ENCODE results near the gene PPP1R3E. TPM values are rescaled to one million over a fixed set of nuclear protein-coding genes. Genes with fewer than 3 reads are reported as not detected.

Gene PPP1R3E
- total RNA-seq, 6 experiments from 2014 or later = 4.0 to 11.1 (median 8.1) TPM

DNA sequence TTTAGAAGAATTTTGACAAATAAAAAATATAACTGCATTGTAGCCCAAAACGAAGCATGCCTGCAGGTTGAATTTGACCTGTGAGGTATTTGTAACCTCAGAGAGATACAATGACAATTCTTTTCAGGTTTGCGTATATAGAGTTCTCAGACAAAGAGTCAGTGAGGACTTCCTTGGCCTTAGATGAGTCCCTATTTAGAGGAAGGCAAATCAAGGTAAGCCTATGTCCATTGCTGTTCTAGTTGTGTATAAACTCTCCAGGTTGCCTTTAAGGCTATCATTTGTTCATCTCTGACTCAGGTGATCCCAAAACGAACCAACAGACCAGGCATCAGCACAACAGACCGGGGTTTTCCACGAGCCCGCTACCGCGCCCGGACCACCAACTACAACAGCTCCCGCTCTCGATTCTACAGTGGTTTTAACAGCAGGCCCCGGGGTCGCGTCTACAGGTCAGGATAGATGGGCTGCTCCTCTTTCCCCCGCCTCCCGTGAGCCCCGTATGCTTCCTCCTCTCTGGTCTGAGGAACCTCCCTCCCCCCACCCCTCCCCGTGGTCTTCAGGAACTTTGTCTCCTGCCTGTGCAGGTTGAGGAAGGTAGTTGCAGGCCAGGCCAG is 21.3 kb upstream of the PPP1R3E start:
- Histone ChIP-seq H3K27me3 (no peaks in the 10 kb centered on the region), H3K4me3 (no peak overlapping the region), H3K9me3 (no peaks in the 10 kb centered on the region), H3K27ac (no peak overlapping the region), H3K36me3 (peaks cover 0 to 28% (median 13%) of the 10 kb centered on the region in 4 donors), H3K4me1 (peaks cover 0 to 22% (median 4%) of the 10 kb centered on the region in 4 donors)
- TF ChIP-seq, protein P1, sequence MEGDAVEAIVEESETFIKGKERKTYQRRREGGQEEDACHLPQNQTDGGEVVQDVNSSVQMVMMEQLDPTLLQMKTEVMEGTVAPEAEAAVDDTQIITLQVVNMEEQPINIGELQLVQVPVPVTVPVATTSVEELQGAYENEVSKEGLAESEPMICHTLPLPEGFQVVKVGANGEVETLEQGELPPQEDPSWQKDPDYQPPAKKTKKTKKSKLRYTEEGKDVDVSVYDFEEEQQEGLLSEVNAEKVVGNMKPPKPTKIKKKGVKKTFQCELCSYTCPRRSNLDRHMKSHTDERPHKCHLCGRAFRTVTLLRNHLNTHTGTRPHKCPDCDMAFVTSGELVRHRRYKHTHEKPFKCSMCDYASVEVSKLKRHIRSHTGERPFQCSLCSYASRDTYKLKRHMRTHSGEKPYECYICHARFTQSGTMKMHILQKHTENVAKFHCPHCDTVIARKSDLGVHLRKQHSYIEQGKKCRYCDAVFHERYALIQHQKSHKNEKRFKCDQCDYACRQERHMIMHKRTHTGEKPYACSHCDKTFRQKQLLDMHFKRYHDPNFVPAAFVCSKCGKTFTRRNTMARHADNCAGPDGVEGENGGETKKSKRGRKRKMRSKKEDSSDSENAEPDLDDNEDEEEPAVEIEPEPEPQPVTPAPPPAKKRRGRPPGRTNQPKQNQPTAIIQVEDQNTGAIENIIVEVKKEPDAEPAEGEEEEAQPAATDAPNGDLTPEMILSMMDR (IDR thresholded peaks at IDR 0.05) = no peak
- no peak for TF ChIP-seq POLR2A (IDR thresholded peaks at IDR 0.05)
- intact Hi-C loops (cut with DNase I) = no loop called here
- DNase-seq (no peak), ATAC-seq (no peak)
- 82% methylated on average over 18 of the region's 18 CpGs for WGBS (ENCODE audit: insufficient coverage, low coverage, low lambda C conversion rate, missing lambda C conversion rate)

DNA sequence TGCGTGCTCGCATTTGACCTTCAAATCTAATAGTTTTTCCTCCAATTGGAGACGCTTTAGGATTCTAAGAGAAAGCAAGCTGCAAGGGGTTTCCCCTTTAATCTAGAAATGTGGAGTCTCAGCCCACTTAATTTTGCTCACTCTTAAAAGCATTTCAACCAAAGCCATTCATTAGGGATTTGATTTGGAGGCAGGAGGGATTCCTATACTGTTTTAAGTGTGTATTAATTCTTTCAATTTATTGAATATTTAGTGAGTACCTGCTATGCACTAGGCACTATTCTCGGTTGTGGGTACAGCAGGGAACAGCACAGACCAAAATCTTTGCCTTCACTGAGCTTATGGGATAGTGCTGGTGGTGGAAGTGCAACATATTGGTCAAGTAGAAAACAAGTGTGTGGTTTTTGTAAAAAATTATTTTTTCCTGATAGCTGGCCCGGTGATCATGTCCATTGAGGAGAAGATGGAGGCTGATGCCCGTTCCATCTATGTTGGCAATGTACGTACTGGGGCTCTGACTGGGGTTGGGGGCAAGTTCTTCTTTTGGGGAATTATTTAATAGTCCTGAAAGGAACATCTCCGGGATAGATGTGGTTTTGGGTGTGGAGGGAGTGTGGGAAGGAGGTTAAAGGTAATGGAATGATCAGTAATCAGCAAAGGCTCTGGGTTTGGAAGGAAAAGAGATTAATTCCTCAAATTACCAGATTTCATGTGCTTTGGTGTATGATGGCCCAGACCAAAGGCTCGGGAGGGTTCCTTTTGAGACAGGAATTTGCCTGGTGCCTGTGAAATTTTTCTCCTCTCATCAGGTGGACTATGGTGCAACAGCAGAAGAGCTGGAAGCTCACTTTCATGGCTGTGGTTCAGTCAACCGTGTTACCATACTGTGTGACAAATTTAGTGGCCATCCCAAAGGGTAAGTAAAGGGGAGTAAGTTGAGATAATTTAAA is 20.2 kb upstream of the PPP1R3E start:
- ATAC-seq (no peak), DNase-seq (no peak)
- Histone ChIP-seq H3K4me1 (peaks cover 0 to 15% (median 4%) of the 10 kb centered on the region in 4 donors), H3K9me3 (no peaks in the 10 kb centered on the region), H3K4me3 (peak overlapping the region; percentile 74 to 92 (median 82)), H3K27ac (peak overlapping the region; percentile 91 to 94 (median 91)), H3K27me3 (no peaks in the 10 kb centered on the region), H3K36me3 (peaks cover 0 to 28% (median 13%) of the 10 kb centered on the region in 4 donors)
- intact Hi-C loops (cut with DNase I) = no loop called here
- WGBS (ENCODE audit: insufficient coverage, low coverage, low lambda C conversion rate, missing lambda C conversion rate) = 43% methylated on average over 10 of the region's 10 CpGs
- TF ChIP-seq, protein P1 (IDR thresholded peaks at IDR 0.05) = no peak
- TF ChIP-seq POLR2A (IDR thresholded peaks at IDR 0.05) = no peak

DNA sequence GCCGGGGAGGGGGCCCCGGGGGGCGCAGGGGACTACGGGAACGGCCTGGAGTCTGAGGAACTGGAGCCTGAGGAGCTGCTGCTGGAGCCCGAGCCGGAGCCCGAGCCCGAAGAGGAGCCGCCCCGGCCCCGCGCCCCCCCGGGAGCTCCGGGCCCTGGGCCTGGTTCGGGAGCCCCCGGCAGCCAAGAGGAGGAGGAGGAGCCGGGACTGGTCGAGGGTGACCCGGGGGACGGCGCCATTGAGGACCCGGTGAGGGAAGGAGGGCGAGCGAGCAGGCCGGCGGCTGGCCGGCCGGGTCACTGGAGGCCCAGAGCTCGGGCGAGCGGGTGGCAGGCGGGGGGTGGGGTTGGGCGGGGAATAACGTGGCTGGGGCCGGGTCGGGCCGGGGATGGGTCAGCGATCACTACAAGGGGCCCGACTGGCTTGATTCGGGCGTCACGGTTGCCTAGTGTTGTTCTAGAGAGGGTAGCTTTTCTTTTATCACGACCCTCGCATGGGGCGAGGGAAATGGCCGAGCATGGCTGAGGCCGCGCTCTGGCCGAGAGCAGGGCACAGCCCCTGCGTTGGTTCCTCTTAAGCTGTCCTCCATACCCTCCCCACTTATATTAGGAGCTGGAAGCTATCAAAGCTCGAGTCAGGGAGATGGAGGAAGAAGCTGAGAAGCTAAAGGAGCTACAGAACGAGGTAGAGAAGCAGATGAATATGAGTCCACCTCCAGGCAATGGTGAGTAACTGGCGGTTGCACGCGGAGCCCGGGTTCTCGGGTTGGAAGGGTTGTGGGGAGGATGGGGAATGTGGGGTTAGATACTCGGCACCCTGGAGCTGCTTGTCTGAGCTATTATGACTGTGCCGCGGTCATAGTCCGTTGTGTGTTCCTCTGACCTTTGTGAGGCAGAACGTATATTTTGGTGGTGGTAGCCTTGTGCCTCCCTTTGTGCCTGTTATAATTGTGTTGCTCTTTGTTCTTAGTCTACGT is 19.2 kb upstream of the PPP1R3E start:
- 1% methylated on average over 20 of the region's 64 CpGs for WGBS (ENCODE audit: insufficient coverage, low coverage, low lambda C conversion rate, missing lambda C conversion rate)

More for the DNA sequence above, 19.2 kb upstream of the PPP1R3E start:
- H3K4me3 ChIP-seq = peak overlapping the region; percentile 74 to 92 (median 82)
- intact Hi-C loops (cut with DNase I) = no loop called here
- H3K27ac ChIP-seq = peak overlapping the region; percentile 91 to 94 (median 91)
- no peaks in the 10 kb centered on the region for H3K27me3 ChIP-seq
- ATAC-seq (peak; percentile 30 to 45 (median 40)), DNase-seq (peak; percentile 70 to 77 (median 74))
- TF ChIP-seq POLR2A (IDR thresholded peaks at IDR 0.05) = peak; percentile 28
- TF ChIP-seq, protein P1 (IDR thresholded peaks at IDR 0.05) = no peak
- peaks cover 0 to 15% (median 4%) of the 10 kb centered on the region in 4 donors for H3K4me1 ChIP-seq
- H3K9me3 ChIP-seq = no peaks in the 10 kb centered on the region
- peaks cover 0 to 28% (median 13%) of the 10 kb centered on the region in 4 donors for H3K36me3 ChIP-seq

Measured in right lobe of liver (tissue), 6 donors.